22Rv1 (cell line): ENCODE results near the gene AGAP1.

Source experiments
- CTCF ChIP-seq: fragments of 450-650 bp; IDR thresholded peaks from 2 replicates; pipeline ENCODE4 v1.5.1; 2017; ENCODE audit warnings: mild to moderate bottlenecking
- ZFX ChIP-seq: fragments of 450-650 bp; IDR thresholded peaks from 2 replicates; pipeline ENCODE4 v1.6.1; 2017; ENCODE audit warnings: antibody characterized with exemption, borderline replicate concordance

GRCh38 chr2:235835810-235836209 is 342.0 kb downstream of the AGAP1 start:
- TF ChIP-seq CTCF (no peak), ZFX (no peak)
